Measurements from ENCODE around the gene CLDN14.

The CLDN14 gene

DNA sequence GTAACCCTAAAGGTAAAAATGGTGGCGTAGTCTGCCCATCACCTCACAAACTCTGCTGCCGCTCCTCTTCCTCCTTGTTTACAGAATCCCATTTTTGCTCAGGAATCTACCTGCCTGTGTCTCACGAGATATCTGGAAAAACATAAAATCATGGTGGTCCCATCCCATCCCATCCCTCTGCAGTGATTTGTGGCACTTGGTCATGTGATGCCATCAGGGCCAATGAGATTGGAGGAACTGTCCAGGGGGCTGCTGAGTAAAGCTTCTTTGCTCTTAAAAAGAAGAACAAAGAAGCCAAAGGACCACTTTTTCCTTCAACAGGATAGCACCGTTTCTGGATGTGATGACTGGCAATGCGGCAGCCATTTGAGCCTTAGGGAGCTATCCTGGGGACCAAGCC, 33.0 kb upstream of the CLDN14 start:
- Histone ChIP-seq H3K4me3 (replicated peaks; ENCODE audit: low read depth, low read length) (no peak overlapping the region), H3K27me3 (replicated peaks; ENCODE audit: control insufficient read depth, insufficient read depth, low read length) (no peaks in the 10 kb centered on the region), H3K36me3 (ENCODE audit: control insufficient read depth, insufficient read depth, low read length) (peaks cover 1% of the 10 kb centered on the region; the same call in 1 of the 2 replicates)
- no peak for DNase-seq (ENCODE audit: extremely low read depth, insufficient read length)
- TF ChIP-seq, protein P1, sequence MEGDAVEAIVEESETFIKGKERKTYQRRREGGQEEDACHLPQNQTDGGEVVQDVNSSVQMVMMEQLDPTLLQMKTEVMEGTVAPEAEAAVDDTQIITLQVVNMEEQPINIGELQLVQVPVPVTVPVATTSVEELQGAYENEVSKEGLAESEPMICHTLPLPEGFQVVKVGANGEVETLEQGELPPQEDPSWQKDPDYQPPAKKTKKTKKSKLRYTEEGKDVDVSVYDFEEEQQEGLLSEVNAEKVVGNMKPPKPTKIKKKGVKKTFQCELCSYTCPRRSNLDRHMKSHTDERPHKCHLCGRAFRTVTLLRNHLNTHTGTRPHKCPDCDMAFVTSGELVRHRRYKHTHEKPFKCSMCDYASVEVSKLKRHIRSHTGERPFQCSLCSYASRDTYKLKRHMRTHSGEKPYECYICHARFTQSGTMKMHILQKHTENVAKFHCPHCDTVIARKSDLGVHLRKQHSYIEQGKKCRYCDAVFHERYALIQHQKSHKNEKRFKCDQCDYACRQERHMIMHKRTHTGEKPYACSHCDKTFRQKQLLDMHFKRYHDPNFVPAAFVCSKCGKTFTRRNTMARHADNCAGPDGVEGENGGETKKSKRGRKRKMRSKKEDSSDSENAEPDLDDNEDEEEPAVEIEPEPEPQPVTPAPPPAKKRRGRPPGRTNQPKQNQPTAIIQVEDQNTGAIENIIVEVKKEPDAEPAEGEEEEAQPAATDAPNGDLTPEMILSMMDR (IDR thresholded peaks at IDR 0.05; ENCODE audit: insufficient read depth, low read length, poor library complexity, severe bottlenecking), result no peak

DNA sequence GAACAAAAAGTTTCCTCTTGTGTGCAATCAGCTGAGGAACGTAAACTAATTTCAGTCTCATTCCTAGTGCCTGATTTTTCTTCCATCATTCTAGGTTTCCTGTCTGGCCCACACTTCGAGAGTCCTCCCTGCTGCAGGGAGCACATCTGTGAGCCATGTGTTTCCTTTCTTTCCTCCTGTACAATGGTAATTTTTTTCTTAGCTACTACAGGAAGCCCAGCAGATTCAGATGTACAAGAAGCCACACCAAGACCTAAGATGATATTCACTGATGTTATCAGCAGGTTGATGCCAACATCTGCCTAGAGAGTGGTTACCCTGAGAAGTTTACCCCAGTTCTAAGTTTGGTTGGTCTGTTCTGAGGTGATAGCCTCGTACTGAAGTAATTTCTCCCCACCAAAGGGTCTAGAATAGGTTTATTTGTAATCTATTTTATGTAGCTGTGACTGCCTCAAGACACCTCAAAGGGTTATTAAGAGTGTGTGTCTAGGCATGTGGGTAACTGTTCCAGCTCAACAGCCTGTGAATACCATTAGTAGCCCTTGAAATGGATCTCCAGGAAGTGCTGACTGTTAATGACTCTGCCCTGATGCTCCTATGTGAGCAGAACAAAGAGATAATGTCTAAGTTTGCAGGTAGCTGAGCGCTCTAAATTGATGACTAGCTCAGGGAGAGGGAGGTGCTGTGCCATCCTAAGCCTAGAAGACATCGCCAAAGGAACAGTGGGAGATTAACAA, 31.7 kb upstream of the CLDN14 start:
- Histone ChIP-seq H3K36me3 (ENCODE audit: control insufficient read depth, insufficient read depth, low read length) (peaks cover 1% of the 10 kb centered on the region; the same call in 1 of the 2 replicates), H3K4me3 (replicated peaks; ENCODE audit: low read depth, low read length) (no peak overlapping the region), H3K27me3 (replicated peaks; ENCODE audit: control insufficient read depth, insufficient read depth, low read length) (no peaks in the 10 kb centered on the region)
- TF ChIP-seq, protein P1 (IDR thresholded peaks at IDR 0.05; ENCODE audit: insufficient read depth, low read length, poor library complexity, severe bottlenecking), result no peak
- DNase-seq (ENCODE audit: extremely low read depth, insufficient read length), result no peak

DNA sequence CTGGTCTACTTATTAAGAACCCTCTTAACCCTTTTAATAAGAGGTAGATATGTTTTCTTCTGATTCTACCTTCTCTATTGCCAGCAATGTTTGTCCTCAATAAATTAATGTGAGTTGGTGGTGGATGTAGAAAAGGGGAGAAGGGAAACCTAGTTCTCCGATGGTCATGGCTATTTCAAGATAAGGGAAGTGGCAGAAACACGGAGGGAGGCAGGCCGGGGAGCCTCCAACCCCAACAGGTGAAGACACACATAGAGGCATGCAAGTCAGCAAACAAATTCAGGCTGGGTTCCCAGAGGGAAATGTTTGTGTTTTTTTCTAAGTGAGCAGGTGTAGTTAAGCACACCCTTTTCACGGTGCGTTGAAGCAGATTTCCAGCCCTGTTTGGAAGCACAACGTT, 31.0 kb upstream of the CLDN14 start:
- H3K4me3 ChIP-seq (replicated peaks; ENCODE audit: low read depth, low read length), result no peak overlapping the region
- peaks cover 1% of the 10 kb centered on the region; the same call in 1 of the 2 replicates for H3K36me3 ChIP-seq (ENCODE audit: control insufficient read depth, insufficient read depth, low read length)
- no peak for DNase-seq (ENCODE audit: extremely low read depth, insufficient read length)
- H3K27me3 ChIP-seq (replicated peaks; ENCODE audit: control insufficient read depth, insufficient read depth, low read length), result no peaks in the 10 kb centered on the region
- TF ChIP-seq, protein P1 (IDR thresholded peaks at IDR 0.05; ENCODE audit: insufficient read depth, low read length, poor library complexity, severe bottlenecking), result no peak

DNA sequence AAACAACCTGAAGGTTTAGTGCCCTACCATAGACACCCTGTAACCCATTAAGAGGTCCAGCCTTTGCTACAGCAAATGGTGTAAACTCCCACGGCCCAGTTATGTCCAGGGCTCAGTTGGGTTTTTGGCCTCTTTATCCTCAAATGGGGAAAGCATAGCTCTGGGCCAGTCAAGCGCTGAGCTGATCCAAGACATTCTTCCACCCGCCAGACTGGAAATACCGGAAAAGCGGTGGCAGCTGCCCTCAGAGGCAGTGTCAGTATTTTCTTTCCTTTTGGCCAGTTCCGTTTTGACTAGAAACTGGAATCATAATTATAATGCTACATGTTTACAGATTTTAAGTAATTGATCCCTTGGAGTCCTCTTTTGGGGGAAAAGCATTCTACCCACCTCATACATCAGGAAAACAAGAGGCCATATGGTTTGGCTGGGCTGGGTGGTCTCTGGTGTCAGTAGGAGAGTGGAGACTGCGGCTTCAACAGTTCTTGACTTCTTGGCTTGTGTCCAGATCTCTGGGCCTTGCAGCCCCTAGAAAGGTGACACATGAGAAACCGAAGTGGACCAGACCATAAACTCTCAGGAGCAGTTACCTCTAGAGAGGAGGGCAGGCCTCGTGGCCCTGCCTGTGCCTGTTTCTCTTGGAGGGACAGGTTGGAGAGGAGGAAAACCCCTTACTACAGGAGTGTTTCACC, 30.2 kb upstream of the CLDN14 start:
- Histone ChIP-seq H3K4me3 (replicated peaks; ENCODE audit: low read depth, low read length) (no peak overlapping the region), H3K36me3 (ENCODE audit: control insufficient read depth, insufficient read depth, low read length) (peaks cover 1% of the 10 kb centered on the region; the same call in 1 of the 2 replicates), H3K27me3 (replicated peaks; ENCODE audit: control insufficient read depth, insufficient read depth, low read length) (no peaks in the 10 kb centered on the region)
- TF ChIP-seq, protein P1 (IDR thresholded peaks at IDR 0.05; ENCODE audit: insufficient read depth, low read length, poor library complexity, severe bottlenecking), result no peak
- DNase-seq (ENCODE audit: extremely low read depth, insufficient read length), result no peak

DNA sequence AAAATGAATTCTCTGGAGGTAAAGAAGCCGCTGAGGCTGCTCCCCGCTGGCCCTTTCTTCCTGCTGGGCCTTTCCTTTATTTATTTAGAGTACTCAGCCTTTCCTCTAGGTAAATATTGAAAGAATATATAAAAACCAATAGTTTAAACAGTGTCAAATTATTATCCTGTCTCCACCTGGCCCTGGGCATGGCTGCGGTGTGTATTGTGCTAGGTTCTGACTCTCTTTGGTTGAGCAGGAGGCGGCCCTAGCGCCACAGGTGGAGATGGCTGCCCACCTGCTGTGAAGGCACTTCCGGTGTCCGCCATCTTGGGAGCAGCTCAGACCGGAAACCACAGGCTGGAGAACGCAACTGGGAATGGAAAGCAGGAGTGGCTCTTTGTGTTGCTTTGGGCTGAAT, 29.0 kb upstream of the CLDN14 start:
- Histone ChIP-seq H3K36me3 (ENCODE audit: control insufficient read depth, insufficient read depth, low read length) (peaks cover 1% of the 10 kb centered on the region; the same call in 1 of the 2 replicates), H3K4me3 (replicated peaks; ENCODE audit: low read depth, low read length) (no peak overlapping the region), H3K27me3 (replicated peaks; ENCODE audit: control insufficient read depth, insufficient read depth, low read length) (no peaks in the 10 kb centered on the region)
- TF ChIP-seq, protein P1 (IDR thresholded peaks at IDR 0.05; ENCODE audit: insufficient read depth, low read length, poor library complexity, severe bottlenecking), result no peak
- no peak for DNase-seq (ENCODE audit: extremely low read depth, insufficient read length)
